Nephron progenitor cell (in vitro differentiated cells): ENCODE data around the gene HES1.
A peak's percentile ranks its signal among the peaks of the same experiment; 100 is the strongest.

Experiments used
- DNase-seq: peaks from one replicate; pipeline ENCODE4 v3.0.0; 2021
- H3K27ac Mint-ChIP-seq: 2 replicates; pipeline ENCODE4 v1.8.0; 2021; ENCODE audit warnings: mild to moderate bottlenecking, moderate library complexity, mixed read lengths
- H3K27me3 Mint-ChIP-seq: 2 replicates; pipeline ENCODE4 v1.8.0; 2021; ENCODE audit warnings: mild to moderate bottlenecking, low read depth, mixed read lengths; ENCODE audit not compliant: poor library complexity
- H3K36me3 Mint-ChIP-seq: 2 replicates; pipeline ENCODE4 v1.8.0; 2021; ENCODE audit warnings: low read depth, mixed read lengths
- H3K4me1 Mint-ChIP-seq: 2 replicates; pipeline ENCODE4 v1.8.0; 2021; ENCODE audit warnings: mixed read lengths
- H3K4me3 Mint-ChIP-seq: 2 replicates; pipeline ENCODE4 v1.8.0; 2021; ENCODE audit warnings: mild to moderate bottlenecking, moderate library complexity, mixed read lengths
- H3K9me3 Mint-ChIP-seq: 2 replicates; pipeline ENCODE4 v1.8.0; 2021; ENCODE audit warnings: mild to moderate bottlenecking, moderate library complexity, mixed read lengths
- TF ChIP-seq, protein P1 (sequence below): fragments of 200-600 bp; sonication (generic); IDR thresholded peaks from 2 replicates; pipeline ENCODE4 v1.5.0; 2021; ENCODE audit warnings: antibody characterized with exemption

HES1 gene

DNA sequence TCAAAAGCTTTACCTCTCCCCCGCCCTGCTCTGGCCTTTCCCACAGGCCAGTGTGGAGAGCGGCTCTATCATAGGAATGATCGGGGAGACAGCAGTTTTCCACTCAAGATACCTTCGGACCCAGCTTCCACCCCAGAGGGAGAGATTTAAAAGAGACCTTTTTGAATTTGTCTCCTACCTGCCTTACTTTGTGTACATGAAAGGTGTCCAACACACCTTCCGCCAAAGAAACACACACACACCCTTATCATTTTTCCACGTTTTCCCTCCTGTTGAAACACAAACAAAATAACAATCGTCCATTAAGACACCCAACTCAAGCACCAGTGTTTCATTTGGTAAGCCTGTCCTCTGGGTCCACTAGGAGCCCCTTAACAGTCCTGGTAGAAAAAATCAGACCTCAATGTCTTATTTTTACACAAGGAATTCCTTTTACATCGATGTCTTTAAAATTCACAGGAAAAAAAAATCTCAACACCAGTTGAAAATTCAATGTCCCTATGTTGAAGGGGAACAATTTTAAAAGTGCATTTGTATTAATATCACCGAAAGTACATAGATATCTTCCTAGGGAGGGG is 4.0 kb downstream of the HES1 start:
- Mint-ChIP-seq H3K27me3 (peaks cover 17% of the 10 kb centered on the region), H3K4me1 (peaks cover 55% of the 10 kb centered on the region), H3K36me3 (no peaks in the 10 kb centered on the region), H3K4me3 (peak overlapping the region; percentile 92), H3K27ac (peak overlapping the region; percentile 86), H3K9me3 (no peaks in the 10 kb centered on the region)
- DNase-seq, result no peak
- TF ChIP-seq, protein P1, sequence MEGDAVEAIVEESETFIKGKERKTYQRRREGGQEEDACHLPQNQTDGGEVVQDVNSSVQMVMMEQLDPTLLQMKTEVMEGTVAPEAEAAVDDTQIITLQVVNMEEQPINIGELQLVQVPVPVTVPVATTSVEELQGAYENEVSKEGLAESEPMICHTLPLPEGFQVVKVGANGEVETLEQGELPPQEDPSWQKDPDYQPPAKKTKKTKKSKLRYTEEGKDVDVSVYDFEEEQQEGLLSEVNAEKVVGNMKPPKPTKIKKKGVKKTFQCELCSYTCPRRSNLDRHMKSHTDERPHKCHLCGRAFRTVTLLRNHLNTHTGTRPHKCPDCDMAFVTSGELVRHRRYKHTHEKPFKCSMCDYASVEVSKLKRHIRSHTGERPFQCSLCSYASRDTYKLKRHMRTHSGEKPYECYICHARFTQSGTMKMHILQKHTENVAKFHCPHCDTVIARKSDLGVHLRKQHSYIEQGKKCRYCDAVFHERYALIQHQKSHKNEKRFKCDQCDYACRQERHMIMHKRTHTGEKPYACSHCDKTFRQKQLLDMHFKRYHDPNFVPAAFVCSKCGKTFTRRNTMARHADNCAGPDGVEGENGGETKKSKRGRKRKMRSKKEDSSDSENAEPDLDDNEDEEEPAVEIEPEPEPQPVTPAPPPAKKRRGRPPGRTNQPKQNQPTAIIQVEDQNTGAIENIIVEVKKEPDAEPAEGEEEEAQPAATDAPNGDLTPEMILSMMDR, result no peak

DNA sequence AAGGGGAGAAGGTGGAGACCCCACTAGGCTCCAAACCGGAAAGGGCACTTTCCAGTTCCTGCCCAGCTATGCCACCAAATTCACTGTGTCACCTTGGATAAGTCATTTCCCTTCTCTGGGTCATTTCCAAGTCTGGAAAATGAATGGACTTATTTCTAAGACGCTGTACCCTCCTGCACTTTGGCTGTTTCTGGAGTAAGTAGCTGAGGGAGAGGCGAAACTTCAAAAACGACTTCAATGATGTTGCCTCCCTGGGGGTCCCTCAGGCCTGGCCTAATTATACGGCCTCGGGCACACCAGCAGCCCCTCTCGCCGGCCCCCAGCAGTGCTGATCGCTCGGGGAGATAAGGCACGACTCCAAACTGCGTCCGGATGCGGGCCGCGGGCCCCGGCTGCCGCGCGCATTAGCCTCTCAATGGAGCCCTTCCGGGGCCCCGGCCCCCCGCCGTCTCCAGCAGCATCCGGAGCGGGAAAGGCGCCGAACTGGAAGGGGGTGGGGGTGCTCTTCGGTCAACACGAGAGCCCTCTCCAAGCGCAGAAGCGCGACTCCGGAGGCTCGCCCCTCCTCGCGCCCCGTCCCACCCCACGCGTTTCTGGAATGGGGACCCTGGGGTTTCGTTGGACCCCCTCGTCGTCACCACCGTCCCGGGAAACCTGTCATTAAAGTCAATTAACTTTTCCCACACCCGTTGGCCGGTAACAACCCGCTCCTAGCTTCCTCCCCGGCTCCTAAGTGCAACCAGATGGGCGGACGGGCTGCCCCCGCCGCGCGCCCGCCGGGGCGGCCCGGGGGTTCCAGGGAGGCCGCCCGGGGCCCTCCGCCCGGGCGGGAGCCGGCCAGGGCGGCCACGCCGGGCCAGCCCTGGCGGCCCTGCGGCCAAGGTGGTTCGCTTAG is 4.8 kb downstream of the HES1 start:
- no peaks in the 10 kb centered on the region for H3K36me3 Mint-ChIP-seq

DNA sequence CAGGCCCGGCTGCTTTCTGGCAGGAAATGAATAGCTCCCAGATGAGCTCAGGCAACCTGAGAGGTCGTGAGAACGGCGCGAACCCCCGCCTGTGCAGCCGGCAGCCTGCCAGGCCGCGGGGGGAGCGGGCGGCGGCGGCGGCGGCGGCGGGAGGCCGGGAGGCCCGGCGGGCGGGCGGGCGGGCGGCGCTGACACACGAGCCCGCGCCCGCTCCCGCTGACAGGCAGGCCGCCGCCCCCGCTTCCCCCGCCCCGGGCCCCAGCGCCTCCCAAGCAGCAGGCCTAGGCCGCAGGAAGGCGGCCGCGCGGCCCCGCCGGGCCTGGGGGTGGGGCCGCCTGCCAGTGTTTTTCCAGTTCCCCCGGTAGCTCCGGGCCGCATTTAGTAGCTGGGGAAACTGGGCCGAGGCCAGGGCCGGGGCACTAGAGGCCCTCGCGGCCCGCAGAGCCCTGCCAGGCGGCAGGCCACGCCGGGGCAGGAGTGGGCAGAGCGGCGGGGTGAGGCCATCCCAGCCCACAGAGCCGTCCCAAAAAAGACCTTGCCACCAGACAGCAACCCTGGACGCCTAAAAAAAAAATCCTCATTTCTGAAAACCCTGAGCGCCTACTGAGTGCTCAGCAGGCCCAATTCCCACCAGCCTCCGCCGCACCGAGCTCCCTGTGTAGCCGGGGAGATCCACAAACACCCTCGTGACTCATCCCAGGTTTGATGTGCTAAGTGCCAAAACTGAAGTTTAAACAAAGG is 5.6 kb downstream of the HES1 start:
- H3K36me3 Mint-ChIP-seq, result no peaks in the 10 kb centered on the region
- TF ChIP-seq, protein P1, result no peak
- H3K4me3 Mint-ChIP-seq, result peak overlapping the region; percentile 29
- peak overlapping the region; percentile 91 for H3K27ac Mint-ChIP-seq
- H3K9me3 Mint-ChIP-seq, result no peaks in the 10 kb centered on the region
- H3K4me1 Mint-ChIP-seq, result peaks cover 55% of the 10 kb centered on the region
- DNase-seq, result peak; percentile 91
- H3K27me3 Mint-ChIP-seq, result peaks cover 21% of the 10 kb centered on the region

More for the DNA sequence above, 4.8 kb downstream of the HES1 start:
- H3K27me3 Mint-ChIP-seq, result peaks cover 20% of the 10 kb centered on the region
- H3K27ac Mint-ChIP-seq, result peak overlapping the region; percentile 86
- TF ChIP-seq, protein P1, result no peak
- no peaks in the 10 kb centered on the region for H3K9me3 Mint-ChIP-seq
- H3K4me1 Mint-ChIP-seq, result peaks cover 55% of the 10 kb centered on the region
- peak; percentile 70 for DNase-seq
- peak overlapping the region; percentile 92 for H3K4me3 Mint-ChIP-seq

- H3K36me3 Mint-ChIP-seq, result no peaks in the 10 kb centered on the region
- H3K4me1 Mint-ChIP-seq, result peaks cover 52% of the 10 kb centered on the region
- H3K9me3 Mint-ChIP-seq, result no peaks in the 10 kb centered on the region
- no peak for DNase-seq
- peak overlapping the region; percentile 29 for H3K4me3 Mint-ChIP-seq
- TF ChIP-seq, protein P1, result no peak
- H3K27ac Mint-ChIP-seq, result peak overlapping the region; percentile 91
- H3K27me3 Mint-ChIP-seq, result peaks cover 27% of the 10 kb centered on the region
Observed at GRCh38 chr3:194142156-194142910, 6.4 kb downstream of the HES1 start.

DNA sequence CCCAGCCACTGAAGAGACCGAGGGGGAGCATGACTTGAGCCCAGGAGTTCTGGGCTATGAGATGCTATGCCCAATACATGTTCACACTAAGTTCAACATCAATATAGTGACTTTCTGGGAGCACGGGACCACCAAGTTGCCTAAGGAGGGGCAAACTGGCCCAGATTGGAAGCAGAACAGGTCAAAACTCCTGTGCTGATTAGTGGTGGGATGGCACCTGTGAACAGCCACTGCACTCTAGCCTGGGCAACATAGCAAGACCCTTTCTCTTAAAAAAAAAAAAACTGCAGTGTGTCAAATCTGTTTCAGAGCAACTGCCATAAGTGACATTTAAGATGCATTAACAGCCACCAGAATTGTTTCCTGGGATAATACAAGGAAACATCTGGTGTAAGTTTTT is 9.8 kb downstream of the HES1 start:
- Mint-ChIP-seq H3K36me3 (no peaks in the 10 kb centered on the region), H3K4me1 (peaks cover 40% of the 10 kb centered on the region), H3K4me3 (no peak overlapping the region), H3K27ac (no peak overlapping the region), H3K9me3 (no peaks in the 10 kb centered on the region), H3K27me3 (peaks cover 21% of the 10 kb centered on the region)
- DNase-seq, result no peak
- TF ChIP-seq, protein P1, result no peak
